ENCODE data around the gene SORBS2. TPM values are rescaled to one million over a fixed set of nuclear protein-coding genes. Genes with fewer than 3 reads are reported as not detected.
"Not testable (repeated sequence)": the region's sequence is repeated elsewhere in the genome, so short reads cannot be mapped to it uniquely, and the experiment has no call there.

SORBS2 gene
- polyA plus RNA-seq, 10 donors = 13.3 to 33.8 (median 22.9) TPM

DNA sequence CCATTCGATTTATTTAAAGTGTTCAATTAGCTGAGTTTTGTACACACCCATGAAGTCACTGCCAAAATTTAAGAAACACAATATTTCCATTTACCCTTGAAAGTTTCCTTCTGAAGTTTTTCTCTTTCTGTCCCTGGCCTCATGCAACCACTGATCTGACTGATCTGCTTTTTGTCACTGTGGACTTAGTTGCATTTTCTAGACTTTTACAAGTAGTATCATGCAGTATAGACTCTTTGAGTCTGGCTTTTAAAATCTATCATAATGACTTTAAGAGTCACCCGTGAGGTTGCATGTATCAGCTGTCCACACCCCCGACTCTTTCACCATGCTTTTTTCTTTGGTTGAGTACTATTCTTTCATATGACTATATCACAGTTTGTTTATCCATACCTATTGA is 247.6 kb downstream of the SORBS2 start:
- no peak for DNase-seq

DNA sequence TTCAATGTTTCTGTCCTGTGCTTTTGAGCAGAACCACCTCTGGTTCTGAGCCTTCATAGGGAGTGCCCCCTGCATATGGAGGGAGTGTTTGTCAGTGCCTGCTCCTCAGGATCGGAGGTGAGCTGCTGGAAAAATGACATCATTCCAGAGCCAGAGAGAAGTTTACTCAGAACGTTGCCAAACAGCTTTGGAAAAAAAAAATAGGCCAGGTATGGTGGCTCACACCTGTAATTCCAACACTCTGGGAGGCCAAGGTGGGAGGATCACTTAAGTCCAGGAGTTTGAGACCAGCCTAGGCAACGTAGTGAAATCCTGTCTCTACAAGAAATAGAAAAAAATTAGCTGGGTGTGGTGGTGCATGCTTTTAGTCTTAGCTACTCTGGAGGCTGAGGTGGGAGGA is 249.5 kb downstream of the SORBS2 start:
- DNase-seq = no peak

DNA sequence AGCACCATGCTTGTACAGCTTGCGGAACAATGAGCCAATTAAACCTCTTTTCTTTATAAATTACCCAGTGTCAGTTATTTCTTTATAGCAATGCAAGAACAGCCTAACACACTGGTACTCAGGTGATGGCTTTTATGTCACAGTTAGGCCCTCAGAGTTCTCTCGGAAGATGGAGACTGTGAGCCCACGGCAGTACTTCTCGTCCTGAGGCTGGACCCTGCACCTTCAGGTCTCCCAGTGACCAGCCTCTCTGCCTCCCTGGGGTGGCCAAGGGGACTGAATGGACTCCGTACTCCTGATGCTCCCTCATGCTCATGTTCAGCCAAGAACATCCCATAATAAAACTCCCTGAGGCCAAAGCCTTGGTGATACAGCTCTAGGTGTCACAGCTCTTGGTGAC is 251.7 kb downstream of the SORBS2 start:
- DNase-seq = no peak

DNA sequence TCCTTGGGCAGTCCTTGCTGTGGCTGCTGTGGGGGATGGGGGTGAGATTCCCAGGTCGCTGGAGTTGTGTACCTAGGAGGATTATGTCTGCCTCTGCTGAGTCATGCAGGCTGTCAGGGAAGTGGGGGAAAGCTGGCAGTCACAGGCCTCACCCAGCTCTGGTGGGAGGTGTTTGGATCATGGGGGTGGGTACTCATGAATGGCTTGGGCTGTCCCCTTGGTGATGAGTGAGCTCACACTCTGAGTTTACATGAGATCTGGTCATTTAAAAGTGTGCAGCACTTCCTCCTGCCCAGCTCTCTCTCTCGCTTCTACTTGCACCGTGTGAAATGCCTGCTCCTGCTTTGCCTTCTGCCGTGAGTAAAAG is 252.1 kb downstream of the SORBS2 start:
- no peak for DNase-seq

DNA sequence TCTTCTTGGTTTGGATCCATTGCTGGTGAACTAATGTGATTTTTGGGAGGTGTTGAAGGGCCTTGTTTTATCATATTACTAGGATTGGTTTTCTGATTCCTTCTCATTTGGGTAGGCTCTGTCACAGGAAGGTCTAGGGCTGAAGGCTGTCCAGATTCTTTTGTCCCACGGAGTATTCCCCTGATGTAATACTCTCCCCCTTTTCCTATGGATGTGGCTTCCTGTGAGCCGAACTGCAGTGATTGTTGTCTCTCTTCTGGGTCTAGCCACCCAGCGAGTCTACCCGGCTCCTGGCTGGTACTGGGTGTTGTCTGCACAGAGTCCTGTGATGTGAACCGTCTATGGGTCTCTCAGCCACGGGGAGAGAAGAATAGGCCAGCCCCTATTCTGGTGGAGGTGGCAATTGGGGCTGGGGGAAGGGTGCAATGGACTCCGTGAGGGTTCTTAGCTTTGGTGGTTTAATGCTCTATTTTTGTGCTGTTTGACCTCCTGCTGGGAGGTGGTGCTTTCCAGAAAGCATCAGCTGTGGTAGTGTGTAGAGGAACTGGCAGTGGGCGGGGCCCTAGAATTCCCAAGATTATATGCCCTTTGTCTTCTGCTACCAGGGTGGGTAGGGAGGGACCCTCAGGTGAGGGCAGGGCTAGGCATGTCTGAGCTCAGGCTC is 252.6 kb downstream of the SORBS2 start:
- not testable (repeated sequence) for DNase-seq

DNA sequence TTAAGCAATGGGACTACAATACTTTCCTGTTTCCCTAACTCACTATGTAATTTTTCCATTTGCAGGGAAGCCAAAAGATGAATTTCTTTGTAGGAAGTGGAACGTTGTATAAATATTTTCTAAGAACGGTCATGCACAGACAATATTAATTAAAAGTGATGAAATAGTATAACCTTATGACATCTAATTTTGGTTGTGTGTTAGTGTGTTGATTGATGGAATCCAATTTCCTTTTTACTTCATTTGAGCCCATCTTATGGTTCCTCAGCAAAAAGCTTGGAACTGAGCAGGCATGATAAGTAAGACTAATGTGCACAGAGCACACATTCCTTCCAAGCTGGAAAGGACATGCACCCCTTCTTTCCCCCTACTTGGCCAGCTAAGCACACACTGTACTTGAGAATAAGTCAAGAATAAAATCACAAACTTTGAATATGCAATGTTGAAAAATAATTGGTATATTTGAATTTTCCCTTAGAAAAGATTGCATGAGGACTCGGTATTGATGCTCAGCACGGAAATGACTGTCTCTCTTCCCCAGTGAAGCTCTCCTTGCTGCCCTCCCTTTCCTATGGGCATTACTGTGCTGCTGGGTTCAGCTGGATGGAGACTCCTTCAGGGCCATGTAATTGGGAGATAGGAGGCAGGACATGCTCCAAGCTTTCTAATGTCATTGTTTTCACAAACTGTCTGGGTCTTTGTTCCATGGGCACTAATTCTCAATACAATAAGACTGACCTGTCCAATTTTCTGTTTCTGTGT is 257.4 kb downstream of the SORBS2 start:
- DNase-seq = peak in 1 of 3 donors; percentile 74

DNA sequence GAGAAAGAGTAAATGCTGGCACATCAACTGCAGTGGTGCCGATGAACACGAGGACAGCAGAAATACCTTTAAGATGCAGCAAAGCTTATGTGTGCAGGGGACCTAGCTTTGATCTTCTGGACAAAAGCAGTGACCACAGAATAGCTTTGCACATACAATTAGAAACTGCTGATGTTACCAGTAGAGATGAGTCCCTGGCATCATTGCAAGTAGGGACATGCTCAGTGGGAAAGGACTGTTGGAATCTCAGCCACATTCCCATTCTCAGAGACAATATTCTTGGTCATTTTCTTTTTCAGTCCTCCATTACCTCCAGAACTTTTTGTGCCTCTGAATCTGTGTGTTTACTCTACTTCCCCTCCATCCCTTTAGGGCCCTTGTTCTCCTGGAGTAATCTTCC is 259.7 kb downstream of the SORBS2 start:
- DNase-seq = no peak

DNA sequence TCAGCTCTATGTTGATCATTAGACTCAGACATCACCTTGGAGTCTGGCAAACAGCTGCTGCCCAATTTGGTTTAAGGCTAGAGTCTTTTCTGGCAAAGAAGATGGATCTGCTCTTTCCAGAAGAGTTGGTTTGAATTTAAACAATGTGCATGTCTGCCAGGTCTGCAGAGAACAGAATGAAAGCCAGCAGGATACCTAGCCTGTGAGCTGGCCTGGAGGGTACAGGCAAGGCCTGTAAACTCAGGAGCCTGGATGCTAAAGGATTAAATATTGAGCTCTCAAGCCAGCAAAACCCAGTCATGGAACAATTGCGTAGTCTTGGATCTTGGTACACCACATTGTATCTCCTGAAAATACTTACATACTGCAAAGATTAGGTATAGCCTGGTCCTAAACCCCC is 261.1 kb downstream of the SORBS2 start:
- no peak for DNase-seq

DNA sequence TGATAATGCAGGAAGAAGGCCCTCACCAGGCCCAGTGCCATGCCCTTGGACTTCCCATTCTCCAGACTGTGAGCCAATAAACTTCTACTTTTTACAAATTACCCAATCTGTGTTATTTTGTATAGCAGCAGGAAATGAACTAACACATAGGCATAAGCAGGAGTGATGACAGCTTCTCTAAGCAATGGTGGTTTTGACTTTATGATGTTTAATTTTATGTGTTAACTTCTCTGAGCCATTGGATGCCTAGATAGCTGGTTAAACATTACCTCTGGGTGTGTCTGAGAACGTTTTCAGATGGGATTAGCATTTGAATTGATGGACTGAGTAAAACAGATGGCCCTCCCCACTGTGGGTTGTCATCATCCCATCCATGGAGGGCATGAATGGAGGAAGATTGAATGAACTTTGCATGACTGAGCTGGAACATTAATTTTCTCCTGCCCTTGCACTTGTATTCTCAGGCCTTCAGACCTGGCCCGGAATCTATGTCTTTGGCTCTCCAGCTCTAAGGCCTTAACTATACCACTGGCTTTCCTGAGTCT is 262.8 kb downstream of the SORBS2 start:
- no peak for DNase-seq

DNA sequence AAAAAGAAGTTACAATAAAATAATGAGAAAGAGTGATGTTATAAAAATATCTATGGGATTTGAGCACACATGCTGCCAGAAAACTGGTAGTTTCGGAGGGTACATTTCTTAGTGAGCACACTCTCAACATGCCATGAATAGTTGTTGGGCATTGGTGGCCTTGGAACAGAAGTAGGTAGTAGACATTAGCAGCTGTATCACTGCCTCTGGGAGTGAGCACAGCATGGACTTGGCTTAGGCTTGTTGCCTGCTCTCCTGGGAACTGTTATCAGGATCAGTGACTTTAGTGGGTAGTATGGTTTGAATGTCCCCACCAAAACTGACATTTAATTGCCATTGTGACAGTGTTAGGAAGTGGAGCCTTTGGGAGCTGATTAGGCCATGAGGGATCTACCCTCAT is 263.4 kb downstream of the SORBS2 start:
- DNase-seq = no peak

DNA sequence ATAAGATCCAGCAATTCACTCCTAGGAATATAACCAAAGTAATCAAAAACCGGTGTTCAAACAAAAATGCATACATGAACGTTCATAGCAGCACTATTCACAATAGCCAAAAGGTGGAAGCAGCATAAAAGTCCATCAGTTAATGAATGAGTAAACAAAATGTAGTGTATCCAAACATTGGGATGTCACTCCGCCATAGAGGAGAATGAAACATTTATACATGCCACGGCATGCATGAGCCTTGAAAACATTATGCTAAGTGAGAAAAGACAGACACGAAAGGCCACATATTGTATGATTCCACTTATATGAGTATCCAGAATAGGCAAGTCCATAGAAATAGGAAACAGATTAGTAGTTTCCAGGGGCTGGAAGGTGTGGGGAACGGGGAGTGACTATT is 265.7 kb downstream of the SORBS2 start:
- DNase-seq = no peak

DNA sequence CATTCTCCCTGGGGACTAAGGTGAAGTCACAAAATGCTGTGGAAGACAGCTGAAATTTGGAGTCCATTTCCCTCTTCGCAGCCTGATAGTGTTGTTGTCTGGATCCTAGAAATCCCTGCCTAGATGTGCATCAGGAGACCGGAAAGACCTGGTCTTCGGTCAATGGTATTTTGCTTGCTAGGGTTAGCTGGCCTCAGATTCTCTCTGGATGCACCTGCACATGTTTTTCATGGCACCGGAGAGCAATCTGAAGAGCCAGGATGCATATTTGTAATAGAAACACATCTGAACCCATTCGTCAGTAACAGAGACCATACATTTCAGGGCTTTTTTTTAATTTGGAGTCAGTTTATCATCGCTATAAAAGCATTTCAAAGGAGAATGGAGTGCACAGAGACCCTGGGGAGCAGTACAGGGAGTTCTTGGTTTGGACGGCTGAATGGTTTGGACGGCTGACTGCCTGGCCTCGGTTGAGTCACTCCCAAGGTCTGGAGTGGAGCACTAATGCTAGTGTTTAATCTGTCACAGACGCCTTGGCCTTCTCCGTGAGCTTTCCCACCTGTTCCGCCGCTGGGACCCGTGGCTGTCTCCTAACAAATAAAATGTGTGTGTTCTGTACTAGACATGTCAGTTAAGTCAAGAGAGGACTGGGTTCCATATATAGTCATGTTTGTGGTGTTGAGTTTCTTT is 269.2 kb downstream of the SORBS2 start:
- DNase-seq = peak; percentile 70 to 88 (median 79)

DNA sequence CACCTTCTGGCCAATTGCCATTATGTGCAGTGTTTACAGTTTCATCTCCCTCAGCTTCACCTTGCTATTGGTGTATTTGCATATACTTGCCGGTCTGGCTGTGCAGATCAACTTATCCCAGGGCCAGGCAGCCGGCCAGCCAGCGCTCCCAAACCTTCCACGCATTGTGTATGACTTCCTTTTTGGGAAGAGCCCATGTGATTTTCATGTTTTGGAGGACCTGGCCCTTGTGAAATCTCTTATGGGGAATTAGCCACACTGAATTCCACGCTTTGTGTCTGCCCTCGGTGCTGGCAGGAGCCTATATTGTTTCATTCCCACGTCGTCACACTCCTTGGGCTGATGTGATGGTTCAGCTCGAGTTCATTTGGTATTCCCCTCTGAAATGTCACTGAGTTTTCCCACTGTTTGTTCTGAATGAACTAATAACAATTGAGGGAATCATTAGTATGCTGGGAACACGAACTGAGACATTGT is 270.7 kb downstream of the SORBS2 start:
- peak in 2 of 3 donors; percentile 53 to 72 for DNase-seq

DNA sequence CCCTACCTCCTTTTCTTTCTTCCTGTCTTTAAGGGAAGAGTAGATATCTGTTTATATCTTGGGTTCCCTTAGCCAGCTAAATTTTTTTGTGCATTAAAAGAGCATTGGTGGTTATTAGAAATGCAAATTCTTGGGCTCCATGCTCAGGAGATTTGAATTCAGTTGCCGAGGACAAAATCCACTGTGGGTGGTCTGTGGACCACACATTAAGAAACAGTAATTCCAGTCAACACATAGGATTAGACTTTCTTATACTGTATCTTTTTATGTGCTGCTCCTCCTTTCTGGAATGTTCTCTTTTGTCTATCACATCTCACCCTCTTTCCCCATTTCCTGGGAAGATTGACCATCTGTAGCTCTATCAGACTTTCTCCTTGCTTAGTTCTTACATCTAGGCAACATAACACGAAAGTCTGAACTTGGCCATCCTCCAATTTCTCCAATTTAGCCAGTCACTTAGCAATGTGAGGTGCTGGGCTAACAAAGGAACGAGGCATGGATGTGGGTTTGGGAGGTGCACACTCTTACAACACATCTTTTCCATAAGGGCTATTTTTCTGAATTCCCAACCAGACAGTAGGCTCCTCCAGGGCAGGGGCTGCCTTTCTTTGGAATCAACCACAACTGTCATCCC is 271.4 kb downstream of the SORBS2 start:
- DNase-seq = no peak

DNA sequence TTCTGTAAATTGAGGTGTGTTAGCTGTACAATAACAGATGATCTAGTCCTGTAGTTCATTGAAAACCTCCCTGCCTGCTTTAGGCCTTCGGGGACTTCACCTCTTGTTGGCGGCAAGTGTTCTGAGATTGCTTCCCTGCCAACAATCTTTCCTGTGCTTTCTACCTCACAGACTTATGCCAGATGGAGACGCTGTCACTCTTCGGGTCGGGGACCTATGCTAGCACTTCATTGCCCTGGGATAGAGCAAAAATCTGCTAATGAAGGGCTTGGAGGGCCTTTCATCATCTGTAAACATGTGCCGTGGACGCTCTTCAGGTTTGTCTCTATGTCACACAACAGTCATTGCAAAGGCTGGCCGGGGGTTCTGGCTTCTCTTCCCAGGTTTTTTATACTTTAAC is 272.0 kb downstream of the SORBS2 start:
- DNase-seq = no peak

DNA sequence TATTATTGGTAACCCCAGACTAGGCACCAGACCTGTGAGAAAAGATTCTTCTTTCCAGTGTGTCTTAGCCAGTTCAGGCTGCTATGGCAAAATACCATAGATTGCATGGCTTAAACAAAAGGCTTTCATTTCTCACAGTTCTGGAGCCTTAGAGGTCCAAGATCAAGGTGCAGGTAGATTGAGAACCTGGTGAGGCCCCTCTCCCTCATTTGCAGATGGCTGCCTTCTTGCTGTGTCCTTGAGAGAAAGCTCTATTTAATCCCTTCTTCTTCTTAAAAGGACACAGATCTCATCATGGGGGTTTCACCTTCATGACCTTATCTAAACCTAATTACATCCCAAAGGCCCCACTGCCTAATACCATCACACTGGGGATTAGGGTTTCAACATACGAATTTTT is 273.2 kb downstream of the SORBS2 start:
- no peak for DNase-seq

DNA sequence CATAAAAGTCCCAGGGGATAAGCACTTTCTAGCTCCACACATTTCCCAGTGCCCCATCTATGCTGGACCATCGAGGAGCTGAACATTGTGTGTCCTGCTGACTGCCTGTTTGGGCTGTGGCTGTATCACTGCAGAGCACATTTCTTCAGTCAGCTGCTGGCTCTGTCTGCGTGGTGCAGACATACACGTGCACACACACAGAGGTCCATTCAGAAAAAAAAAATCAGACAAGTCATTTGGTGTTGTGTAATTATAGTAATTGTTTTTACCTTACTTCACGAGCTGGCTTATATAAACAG is 275.6 kb downstream of the SORBS2 start:
- peak in 1 of 3 donors; percentile 60 for DNase-seq

DNA sequence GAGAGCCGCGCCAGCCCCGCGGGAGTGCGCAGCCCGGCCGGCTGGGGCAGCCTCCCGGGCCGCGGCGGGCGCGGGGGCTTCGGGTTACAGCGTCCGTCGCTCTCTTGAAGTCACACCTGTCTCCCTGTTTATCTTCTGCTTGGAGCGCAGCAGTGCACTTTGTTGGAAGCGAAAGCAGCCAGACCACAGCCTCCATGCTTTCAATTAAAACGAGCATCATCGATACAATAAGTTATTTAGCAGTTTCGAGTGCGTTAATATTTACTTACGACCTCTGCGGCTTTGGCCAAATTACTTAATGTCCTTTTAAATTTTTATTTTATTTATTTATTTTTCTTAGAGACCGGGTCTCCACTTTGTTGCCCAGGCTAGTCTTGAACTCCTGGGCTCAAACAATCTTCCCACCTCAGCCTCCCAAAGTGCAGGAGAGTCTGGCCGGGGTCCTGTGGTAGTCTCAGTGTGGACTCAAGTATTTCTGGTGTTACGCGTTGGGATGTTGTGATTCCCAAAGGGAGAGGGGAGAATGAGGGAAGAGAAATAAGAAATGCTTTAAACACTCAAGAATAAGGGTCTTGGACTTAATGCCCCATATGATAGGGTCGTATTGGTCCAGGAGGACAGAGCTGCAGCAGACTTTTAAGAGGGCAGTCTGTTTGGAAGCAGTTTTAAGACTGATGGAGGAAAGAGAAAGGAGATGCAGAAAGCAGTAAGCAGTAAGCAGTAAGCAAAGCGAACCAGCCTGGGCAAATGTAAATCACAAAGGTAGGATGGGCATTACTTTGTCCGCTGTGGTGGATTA is 276.2 kb downstream of the SORBS2 start:
- DNase-seq = no peak
